ENCODE results near the gene FOXC1.

The FOXC1 gene

GRCh38 chr6:1591926-1592325, 17.8 kb upstream of the FOXC1 start:
- Histone ChIP-seq H3K9me2 (replicated peaks; ENCODE audit: control insufficient read depth, low read length) (no peaks in the 10 kb centered on the region), H4K20me1 (ENCODE audit: control insufficient read depth, insufficient read depth, low read depth, low read length) (no peaks in the 10 kb centered on the region), H3K27me3 (ENCODE audit: control insufficient read depth, low read length) (peaks cover 6% of the 10 kb centered on the region), H3K4me3 (ENCODE audit: low read length) (no peak overlapping the region), H3K4me2 (ENCODE audit: low read length) (no peak overlapping the region), H3K79me2 (ENCODE audit: control insufficient read depth, low read length) (no peaks in the 10 kb centered on the region), H3K36me3 (ENCODE audit: control insufficient read depth, low read length) (no peaks in the 10 kb centered on the region), H3F3A (ENCODE audit: control insufficient read depth, insufficient read depth) (no peaks in the 10 kb centered on the region), H3K4me1 (ENCODE audit: control insufficient read depth, low read length) (peaks cover 3% of the 10 kb centered on the region; the same call in 1 of the 2 replicates), H3K9me3 (ENCODE audit: control insufficient read depth, insufficient read depth, low read length) (no peaks in the 10 kb centered on the region), H3K27ac (ENCODE audit: low read depth, low read length) (no peak overlapping the region)
- TF ChIP-seq EZH2phosphoT487 (IDR thresholded peaks at IDR 0.05; ENCODE audit: borderline replicate concordance, low read length): no peak

- Histone ChIP-seq H3K79me2 (ENCODE audit: control insufficient read depth, low read length) (no peaks in the 10 kb centered on the region), H3K4me3 (ENCODE audit: low read length) (no peak overlapping the region), H4K20me1 (ENCODE audit: control insufficient read depth, insufficient read depth, low read depth, low read length) (no peaks in the 10 kb centered on the region), H3F3A (ENCODE audit: control insufficient read depth, insufficient read depth) (no peaks in the 10 kb centered on the region), H3K27me3 (ENCODE audit: control insufficient read depth, low read length) (peaks cover 11% of the 10 kb centered on the region), H3K36me3 (ENCODE audit: control insufficient read depth, low read length) (no peaks in the 10 kb centered on the region), H3K4me2 (ENCODE audit: low read length) (no peak overlapping the region), H3K27ac (ENCODE audit: low read depth, low read length) (no peak overlapping the region), H3K4me1 (ENCODE audit: control insufficient read depth, low read length) (peaks cover 3% of the 10 kb centered on the region; the same call in 1 of the 2 replicates), H3K9me3 (ENCODE audit: control insufficient read depth, insufficient read depth, low read length) (no peaks in the 10 kb centered on the region), H3K9me2 (replicated peaks; ENCODE audit: control insufficient read depth, low read length) (no peaks in the 10 kb centered on the region)
- no peak for TF ChIP-seq EZH2phosphoT487 (IDR thresholded peaks at IDR 0.05; ENCODE audit: borderline replicate concordance, low read length)
- TF ChIP-seq, protein P1, sequence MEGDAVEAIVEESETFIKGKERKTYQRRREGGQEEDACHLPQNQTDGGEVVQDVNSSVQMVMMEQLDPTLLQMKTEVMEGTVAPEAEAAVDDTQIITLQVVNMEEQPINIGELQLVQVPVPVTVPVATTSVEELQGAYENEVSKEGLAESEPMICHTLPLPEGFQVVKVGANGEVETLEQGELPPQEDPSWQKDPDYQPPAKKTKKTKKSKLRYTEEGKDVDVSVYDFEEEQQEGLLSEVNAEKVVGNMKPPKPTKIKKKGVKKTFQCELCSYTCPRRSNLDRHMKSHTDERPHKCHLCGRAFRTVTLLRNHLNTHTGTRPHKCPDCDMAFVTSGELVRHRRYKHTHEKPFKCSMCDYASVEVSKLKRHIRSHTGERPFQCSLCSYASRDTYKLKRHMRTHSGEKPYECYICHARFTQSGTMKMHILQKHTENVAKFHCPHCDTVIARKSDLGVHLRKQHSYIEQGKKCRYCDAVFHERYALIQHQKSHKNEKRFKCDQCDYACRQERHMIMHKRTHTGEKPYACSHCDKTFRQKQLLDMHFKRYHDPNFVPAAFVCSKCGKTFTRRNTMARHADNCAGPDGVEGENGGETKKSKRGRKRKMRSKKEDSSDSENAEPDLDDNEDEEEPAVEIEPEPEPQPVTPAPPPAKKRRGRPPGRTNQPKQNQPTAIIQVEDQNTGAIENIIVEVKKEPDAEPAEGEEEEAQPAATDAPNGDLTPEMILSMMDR (IDR thresholded peaks at IDR 0.05; ENCODE audit: low read depth, low read length, poor library complexity, severe bottlenecking): no peak
Observed at GRCh38 chr6:1592852-1593251, 16.9 kb upstream of the FOXC1 start.

GRCh38 chr6:1593286-1593957, 16.3 kb upstream of the FOXC1 start:
- peaks cover 11% of the 10 kb centered on the region for H3K27me3 ChIP-seq (ENCODE audit: control insufficient read depth, low read length)
- no peaks in the 10 kb centered on the region for H3K9me2 ChIP-seq (replicated peaks; ENCODE audit: control insufficient read depth, low read length)
- H3K4me3 ChIP-seq (ENCODE audit: low read length): no peak overlapping the region
- H3K9me3 ChIP-seq (ENCODE audit: control insufficient read depth, insufficient read depth, low read length): no peaks in the 10 kb centered on the region
- no peak overlapping the region for H3K4me2 ChIP-seq (ENCODE audit: low read length)
- H3K79me2 ChIP-seq (ENCODE audit: control insufficient read depth, low read length): no peaks in the 10 kb centered on the region
- TF ChIP-seq EZH2phosphoT487 (IDR thresholded peaks at IDR 0.05; ENCODE audit: borderline replicate concordance, low read length): no peak
- TF ChIP-seq, protein P1 (IDR thresholded peaks at IDR 0.05; ENCODE audit: low read depth, low read length, poor library complexity, severe bottlenecking): no peak
- H3K4me1 ChIP-seq (ENCODE audit: control insufficient read depth, low read length): peaks cover 3% of the 10 kb centered on the region; the same call in 1 of the 2 replicates
- H4K20me1 ChIP-seq (ENCODE audit: control insufficient read depth, insufficient read depth, low read depth, low read length): no peaks in the 10 kb centered on the region
- no peaks in the 10 kb centered on the region for H3K36me3 ChIP-seq (ENCODE audit: control insufficient read depth, low read length)
- no peaks in the 10 kb centered on the region for H3F3A ChIP-seq (ENCODE audit: control insufficient read depth, insufficient read depth)
- no peak overlapping the region for H3K27ac ChIP-seq (ENCODE audit: low read depth, low read length)

DNA sequence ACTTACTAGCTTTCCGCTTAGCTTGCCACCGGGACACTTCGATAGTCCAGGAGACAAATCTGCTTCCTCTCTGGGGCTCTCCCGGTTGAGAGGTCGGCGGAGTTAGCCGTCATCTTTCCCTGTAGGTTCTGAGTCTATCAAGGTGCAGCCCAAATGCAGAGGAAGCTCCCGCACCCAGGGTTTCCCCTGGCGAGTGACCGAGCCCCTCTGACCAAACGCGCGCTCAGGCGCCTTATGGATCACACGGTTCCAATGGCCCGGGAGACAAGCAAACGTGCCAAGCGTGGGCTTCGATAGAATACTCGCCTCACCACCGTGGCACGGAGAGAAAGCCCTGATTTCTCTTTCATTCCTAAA, 15.8 kb upstream of the FOXC1 start:
- no peak overlapping the region for H3K4me2 ChIP-seq (ENCODE audit: low read length)
- peaks cover 11% of the 10 kb centered on the region for H3K27me3 ChIP-seq (ENCODE audit: control insufficient read depth, low read length)
- H3K4me3 ChIP-seq (ENCODE audit: low read length): no peak overlapping the region

More for the DNA sequence above, 15.8 kb upstream of the FOXC1 start:
- H3K27ac ChIP-seq (ENCODE audit: low read depth, low read length): no peak overlapping the region
- H3K4me1 ChIP-seq (ENCODE audit: control insufficient read depth, low read length): peaks cover 3% of the 10 kb centered on the region; the same call in 1 of the 2 replicates
- H3F3A ChIP-seq (ENCODE audit: control insufficient read depth, insufficient read depth): no peaks in the 10 kb centered on the region
- no peaks in the 10 kb centered on the region for H3K36me3 ChIP-seq (ENCODE audit: control insufficient read depth, low read length)
- no peaks in the 10 kb centered on the region for H3K9me3 ChIP-seq (ENCODE audit: control insufficient read depth, insufficient read depth, low read length)
- no peaks in the 10 kb centered on the region for H3K79me2 ChIP-seq (ENCODE audit: control insufficient read depth, low read length)
- TF ChIP-seq, protein P1 (IDR thresholded peaks at IDR 0.05; ENCODE audit: low read depth, low read length, poor library complexity, severe bottlenecking): no peak
- TF ChIP-seq EZH2phosphoT487 (IDR thresholded peaks at IDR 0.05; ENCODE audit: borderline replicate concordance, low read length): no peak
- no peaks in the 10 kb centered on the region for H4K20me1 ChIP-seq (ENCODE audit: control insufficient read depth, insufficient read depth, low read depth, low read length)
- H3K9me2 ChIP-seq (replicated peaks; ENCODE audit: control insufficient read depth, low read length): no peaks in the 10 kb centered on the region
